GM13977 (cell line): ENCODE data around the gene TYROBP.
"Not testable (repeated sequence)": the region's sequence is repeated elsewhere in the genome, so short reads cannot be mapped to it uniquely, and the experiment has no call there.

ENCODE experiments used
- DNase-seq: peaks from one replicate; pipeline ENCODE4 v3.0.0; 2012; ENCODE audit warnings: low spot score
- in situ Hi-C: fragments of 300-500 bp; cut with MboI; formaldehyde crosslinking; loops from one replicate; pipeline ENCODE4 v1.12.0; 2022; ENCODE audit warnings: low sequenced_read_pairs, low pct_unique_long_range_greater_than_20kb, mixed read lengths, inconsistent platforms; ENCODE audit not compliant: unreplicated experiment
- TF ChIP-seq, protein P1 (sequence below): IDR thresholded peaks from 2 replicates; pipeline ENCODE4 v1.5.1; 2012; ENCODE audit warnings: mild to moderate bottlenecking, control low read depth; ENCODE audit not compliant: insufficient read depth; ENCODE audit errors: extremely low read depth, missing control alignments

TYROBP gene

DNA sequence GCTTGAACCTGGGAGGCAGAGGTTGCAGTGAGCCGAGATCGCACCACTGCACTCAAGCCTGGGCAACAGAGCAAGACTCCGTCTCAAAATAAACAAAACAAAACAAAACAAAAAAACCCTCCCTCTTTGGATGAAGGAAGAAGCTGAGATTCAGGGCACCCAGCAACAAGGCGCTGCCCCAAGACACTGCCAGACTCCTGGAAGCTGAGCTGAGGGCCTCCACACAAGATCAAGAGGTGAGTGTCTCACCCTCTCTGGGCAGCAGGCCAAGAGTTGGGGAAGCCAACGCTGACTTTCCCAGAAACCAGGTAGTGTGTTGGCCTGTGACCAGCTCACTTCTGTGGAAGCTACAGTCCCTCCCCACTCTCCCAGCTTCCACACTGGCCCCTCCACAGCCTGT is 3.7 kb upstream of the TYROBP start:
- in situ Hi-C loops: no loop called here
- DNase-seq: no peak
- TF ChIP-seq, protein P1, sequence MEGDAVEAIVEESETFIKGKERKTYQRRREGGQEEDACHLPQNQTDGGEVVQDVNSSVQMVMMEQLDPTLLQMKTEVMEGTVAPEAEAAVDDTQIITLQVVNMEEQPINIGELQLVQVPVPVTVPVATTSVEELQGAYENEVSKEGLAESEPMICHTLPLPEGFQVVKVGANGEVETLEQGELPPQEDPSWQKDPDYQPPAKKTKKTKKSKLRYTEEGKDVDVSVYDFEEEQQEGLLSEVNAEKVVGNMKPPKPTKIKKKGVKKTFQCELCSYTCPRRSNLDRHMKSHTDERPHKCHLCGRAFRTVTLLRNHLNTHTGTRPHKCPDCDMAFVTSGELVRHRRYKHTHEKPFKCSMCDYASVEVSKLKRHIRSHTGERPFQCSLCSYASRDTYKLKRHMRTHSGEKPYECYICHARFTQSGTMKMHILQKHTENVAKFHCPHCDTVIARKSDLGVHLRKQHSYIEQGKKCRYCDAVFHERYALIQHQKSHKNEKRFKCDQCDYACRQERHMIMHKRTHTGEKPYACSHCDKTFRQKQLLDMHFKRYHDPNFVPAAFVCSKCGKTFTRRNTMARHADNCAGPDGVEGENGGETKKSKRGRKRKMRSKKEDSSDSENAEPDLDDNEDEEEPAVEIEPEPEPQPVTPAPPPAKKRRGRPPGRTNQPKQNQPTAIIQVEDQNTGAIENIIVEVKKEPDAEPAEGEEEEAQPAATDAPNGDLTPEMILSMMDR: no peak

DNA sequence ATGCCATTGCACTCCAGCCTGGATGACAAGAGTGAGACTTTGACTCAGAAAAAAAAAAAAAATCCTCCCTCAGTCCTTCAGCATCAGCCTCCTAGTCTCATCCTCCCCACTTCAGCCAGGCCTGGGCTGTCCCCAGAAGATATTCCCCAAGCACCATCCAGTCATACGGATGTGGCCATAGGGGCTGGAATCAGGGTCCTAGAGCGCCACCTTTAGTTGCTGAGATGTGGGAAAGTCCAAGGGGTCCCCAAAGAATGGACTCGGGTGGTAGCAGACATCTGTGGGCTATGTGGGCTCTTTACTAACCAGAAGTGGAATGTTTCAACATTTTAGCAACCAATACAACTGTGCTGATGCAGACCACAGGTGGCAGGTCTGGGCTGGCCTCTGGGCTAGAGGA is 3.1 kb upstream of the TYROBP start:
- in situ Hi-C loops: no loop called here
- TF ChIP-seq, protein P1: peak; percentile 22
- DNase-seq: no peak

DNA sequence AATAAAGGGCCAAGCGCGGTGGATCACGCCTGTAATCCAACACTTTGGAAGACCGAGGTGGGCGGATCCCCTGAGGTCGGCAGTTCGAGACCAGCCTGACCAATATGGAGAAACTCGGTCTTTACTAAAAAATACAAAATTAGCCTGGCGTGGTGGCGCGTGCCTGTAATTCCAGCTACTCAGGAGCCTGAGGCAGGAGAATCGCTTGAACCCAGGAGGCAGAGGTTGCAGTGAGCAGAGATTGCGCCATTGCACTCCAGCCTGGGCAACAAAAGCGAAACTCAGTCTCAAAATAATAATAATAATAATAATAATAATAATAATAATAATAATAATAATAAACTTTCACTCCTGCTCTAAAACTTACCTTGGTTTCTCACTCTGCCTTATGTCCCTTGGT is 2.3 kb upstream of the TYROBP start:
- in situ Hi-C loops, DNase-seq: not testable (repeated sequence)

DNA sequence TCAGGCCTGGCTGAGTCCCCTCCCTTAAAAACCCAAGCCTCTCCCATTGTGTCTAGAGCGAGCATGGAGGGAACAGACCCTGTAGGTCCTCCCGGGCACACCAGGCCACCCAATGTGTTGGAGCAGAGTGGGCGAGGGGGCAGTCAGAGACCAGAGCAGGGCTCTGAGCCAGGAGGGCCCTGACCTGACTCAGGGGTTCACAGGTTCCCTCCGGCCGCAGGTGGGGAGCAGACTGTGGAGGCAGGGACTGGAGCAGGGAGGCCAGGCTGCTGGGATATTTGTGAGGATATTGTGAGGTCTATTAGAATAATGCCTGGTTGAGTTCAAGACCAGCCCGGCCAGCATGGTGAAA is 1.6 kb upstream of the TYROBP start:
- TF ChIP-seq, protein P1: no peak
- in situ Hi-C loops: no loop called here
- DNase-seq: no peak

DNA sequence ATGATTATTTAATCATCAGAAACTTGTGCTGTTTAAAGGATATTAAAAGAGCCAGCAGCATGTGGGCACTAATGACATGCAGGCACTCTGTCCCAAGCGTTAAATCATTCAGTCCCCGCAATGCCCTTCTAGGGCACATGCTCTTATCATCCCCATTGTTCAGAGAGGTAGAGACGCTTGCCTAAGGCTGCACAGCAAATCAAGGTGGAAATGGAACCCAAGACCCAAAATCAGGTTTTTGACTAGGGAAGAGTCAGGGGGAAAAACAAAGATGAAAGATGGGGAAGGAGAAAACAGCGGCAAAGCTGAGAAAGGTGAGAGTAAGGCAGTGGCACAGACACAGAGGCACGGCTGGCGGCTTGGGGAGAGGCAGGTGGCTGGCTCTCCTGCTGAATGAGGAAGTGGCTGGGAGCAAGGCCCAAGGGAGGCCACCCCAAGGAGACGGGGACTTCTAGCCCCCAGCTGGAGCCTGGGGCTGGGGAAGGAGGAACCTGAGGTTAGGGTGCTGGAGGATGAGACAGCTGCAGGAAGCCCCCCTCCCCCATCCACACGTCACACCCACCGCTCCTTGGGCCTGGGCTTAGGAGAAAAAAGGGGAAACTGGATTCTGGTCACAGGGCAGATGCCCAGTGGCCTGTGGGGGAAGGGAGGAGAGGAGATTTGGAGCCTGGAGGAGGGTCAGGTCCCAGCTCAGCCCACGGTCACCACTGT is 1.0 kb upstream of the TYROBP start:
- TF ChIP-seq, protein P1: no peak
- in situ Hi-C loops: no loop called here
- peak; percentile 36 for DNase-seq

DNA sequence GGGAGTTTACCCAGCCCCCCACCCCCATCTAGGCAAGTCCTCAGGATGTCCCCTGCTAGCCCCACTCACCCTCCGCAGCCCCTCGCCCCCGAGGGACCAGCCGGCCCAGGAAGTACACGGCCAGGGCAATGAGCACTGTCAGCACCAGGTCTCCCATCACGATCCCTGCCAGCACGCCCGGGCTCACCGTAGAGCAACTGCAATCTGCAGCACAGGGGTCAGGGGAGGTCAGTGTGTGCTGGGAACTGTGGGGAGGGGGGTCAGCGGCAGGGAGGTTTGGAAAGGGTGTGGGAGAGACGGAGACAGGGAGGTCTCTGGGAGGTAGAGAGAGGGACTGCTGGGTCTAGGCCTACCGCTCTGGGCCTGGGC is 734 bp downstream of the TYROBP start:
- DNase-seq: no peak
- TF ChIP-seq, protein P1: no peak
- in situ Hi-C loops: no loop called here

DNA sequence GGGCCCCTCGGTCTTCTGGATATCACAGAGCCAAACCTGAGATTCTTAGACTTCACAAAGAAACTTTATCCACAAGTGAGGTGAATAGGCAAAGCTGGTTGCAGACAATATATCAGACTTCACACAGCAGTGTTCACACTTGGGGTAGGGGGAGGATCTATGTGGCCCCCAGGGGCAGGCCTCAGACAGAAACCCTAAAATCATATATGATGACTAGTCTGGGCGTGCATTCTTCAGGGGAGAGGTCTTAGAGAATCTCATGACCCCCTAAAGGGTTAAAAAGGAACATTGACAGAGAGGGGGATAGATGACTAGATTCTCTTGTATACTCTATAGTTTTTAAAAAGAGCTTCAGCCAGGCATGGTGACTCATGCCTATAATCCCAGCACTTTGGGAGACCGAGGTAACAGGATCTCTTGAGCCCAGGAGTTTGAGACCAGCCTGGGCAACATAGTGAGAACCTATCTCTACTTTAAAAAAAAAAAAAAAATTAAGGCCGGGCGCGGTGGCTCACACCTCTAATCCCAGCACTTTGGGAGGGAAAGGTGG is 2.8 kb downstream of the TYROBP start:
- in situ Hi-C loops: no loop called here
- TF ChIP-seq, protein P1: no peak
- no peak for DNase-seq
